GM23248 (cell line): ENCODE measurements around the gene SH3PXD2A. TPM values are rescaled to one million over a fixed set of nuclear protein-coding genes. Genes with fewer than 3 reads are reported as not detected.

Experiments
- DNase-seq: peaks from one replicate; pipeline ENCODE4 v3.0.0-alpha.2; 2015
- H2AFZ ChIP-seq: fragments of 200-600 bp; sonication (generic); 2 replicates; pipeline ENCODE4 v1.6.1; 2016; ENCODE audit warnings: antibody characterized with exemption
- H3F3A ChIP-seq: fragments of 200-600 bp; sonication (generic); 2 replicates; pipeline ENCODE4 v1.6.1; 2016; ENCODE audit warnings: mild to moderate bottlenecking, antibody characterized with exemption, mixed run types; ENCODE audit not compliant: insufficient read depth
- H3K27ac ChIP-seq: fragments of 200-600 bp; sonication (generic); 2 replicates; pipeline ENCODE4 v1.5.1; 2016; ENCODE audit warnings: mild to moderate bottlenecking
- H3K27me3 ChIP-seq: fragments of 200-600 bp; sonication (generic); replicated peaks from 2 replicates; pipeline ENCODE4 v1.6.1; 2016; ENCODE audit warnings: mild to moderate bottlenecking; ENCODE audit not compliant: insufficient read depth
- H3K36me3 ChIP-seq: fragments of 200-600 bp; sonication (generic); 2 replicates; pipeline ENCODE4 v1.6.1; 2016; ENCODE audit warnings: low read depth, mild to moderate bottlenecking
- H3K4me1 ChIP-seq: fragments of 200-600 bp; sonication (generic); 2 replicates; pipeline ENCODE4 v1.6.1; 2016; ENCODE audit warnings: mild to moderate bottlenecking; ENCODE audit not compliant: insufficient read depth
- H3K4me2 ChIP-seq: fragments of 200-600 bp; sonication (generic); one replicate; pipeline ENCODE4 v1.6.1; 2016; ENCODE audit warnings: mild to moderate bottlenecking; ENCODE audit not compliant: unreplicated experiment
- H3K4me3 ChIP-seq: fragments of 200-600 bp; sonication (generic); 2 replicates; pipeline ENCODE4 v1.5.1; 2016; ENCODE audit warnings: mild to moderate bottlenecking
- H3K79me2 ChIP-seq: fragments of 200-600 bp; sonication (generic); 2 replicates; pipeline ENCODE4 v1.6.1; 2016; ENCODE audit warnings: mild to moderate bottlenecking; ENCODE audit not compliant: insufficient read depth
- H3K9ac ChIP-seq: fragments of 200-600 bp; sonication (generic); 2 replicates; pipeline ENCODE4 v1.6.1; 2016; ENCODE audit warnings: mild to moderate bottlenecking
- H3K9me2 ChIP-seq: fragments of 200-600 bp; sonication (generic); 2 replicates; pipeline ENCODE4 v1.6.1; 2016; ENCODE audit warnings: mixed run types, mild to moderate bottlenecking, moderate library complexity; ENCODE audit not compliant: insufficient read depth
- H3K9me3 ChIP-seq: fragments of 200-600 bp; sonication (generic); one replicate; pipeline ENCODE4 v1.6.1; 2017; ENCODE audit warnings: low read depth
- H4K20me1 ChIP-seq: fragments of 200-600 bp; sonication (generic); 2 replicates; pipeline ENCODE4 v1.6.0; 2016; ENCODE audit not compliant: insufficient read depth
- EZH2 ChIP-seq: fragments of 200-600 bp; sonication (generic); IDR thresholded peaks from 2 replicates; pipeline ENCODE4 v1.6.1; 2018; ENCODE audit warnings: antibody characterized with exemption, mild to moderate bottlenecking; ENCODE audit not compliant: insufficient read depth, poor library complexity, severe bottlenecking
- EZH2phosphoT487 ChIP-seq: fragments of 200-600 bp; sonication (generic); IDR thresholded peaks from 2 replicates; pipeline ENCODE4 v1.6.1; 2018; ENCODE audit warnings: antibody characterized with exemption, moderate library complexity, mild to moderate bottlenecking, low read depth; ENCODE audit not compliant: insufficient read depth
- WGBS, 2 experiments: methylation state at CpG; one replicate each; pipeline ENCODE4 v1.1.6; 2015 to 2017; ENCODE audit warnings: low lambda C conversion rate in 2 of 2, low coverage in 1 of 2; ENCODE audit errors: missing lambda C conversion rate in 2 of 2; 5-methylcytosine and 5-hydroxymethylcytosine counted together
- in situ Hi-C: fragments of 300-500 bp; cut with MboI; formaldehyde crosslinking; loops from 2 replicates; pipeline ENCODE4 v1.15.0; 2020
- polyA plus RNA-seq: library from polyadenylated mRNA; unstranded; fragments of >200 nt; fragmentation: Nextera tagmentation; extraction: Ambion mirVana; gene quantifications from 2 replicates; pipeline ENCODE4 v1.2.1, GENCODE V29; 2016
- total RNA-seq: library from RNA; depleted of rRNA; stranded (reverse); fragments of >200 nt; shearing (Covaris generic); gene quantifications from 2 replicates; pipeline ENCODE4 v1.2.3, GENCODE V29; 2014

SH3PXD2A gene
- total and polyA plus RNA-seq, 2 experiments from 2014 or later = 34.0 to 58.0 TPM

GRCh38 chr10:103626178-103626577 is 229.2 kb downstream of the SH3PXD2A start:
- Histone ChIP-seq H3K79me2 (peaks cover 96% of the 10 kb centered on the region), H2AFZ (no peak overlapping the region), H4K20me1 (no peaks in the 10 kb centered on the region), H3K9me2 (no peaks in the 10 kb centered on the region), H3K9ac (no peak overlapping the region), H3K9me3 (no peaks in the 10 kb centered on the region), H3K4me2 (no peak overlapping the region), H3K36me3 (peaks cover 42% of the 10 kb centered on the region), H3K4me3 (no peak overlapping the region), H3K4me1 (0 out of 2 replicates have a peak, but pooled peaks cover 4% of the 10 kb centered on the region), H3K27me3 (no peaks in the 10 kb centered on the region), H3K27ac (no peak overlapping the region), H3F3A (peaks cover 11% of the 10 kb centered on the region; the same call in 1 of the 2 replicates)
- DNase-seq = no peak
- TF ChIP-seq EZH2 (no peak), EZH2phosphoT487 (no peak)
- in situ Hi-C loops = no loop called here
- WGBS, 2 experiments = 58 to 59% methylated on average over 11 of the region's 11 CpGs

- no peak overlapping the region for H3K9ac ChIP-seq
- no peaks in the 10 kb centered on the region for H3K9me2 ChIP-seq
- DNase-seq = no peak
- no peaks in the 10 kb centered on the region for H3K9me3 ChIP-seq
- H3F3A ChIP-seq = peaks cover 35% of the 10 kb centered on the region
- no peak overlapping the region for H3K4me2 ChIP-seq
- H3K36me3 ChIP-seq = peaks cover 52% of the 10 kb centered on the region
- H3K4me3 ChIP-seq = no peak overlapping the region
- TF ChIP-seq EZH2phosphoT487 = no peak
- TF ChIP-seq EZH2 = no peak
- no peaks in the 10 kb centered on the region for H3K27me3 ChIP-seq
- no peaks in the 10 kb centered on the region for H4K20me1 ChIP-seq
- WGBS, 2 experiments = 80% methylated on average over 10 to 11 of the region's 11 CpGs
- H3K79me2 ChIP-seq = peaks cover 73% of the 10 kb centered on the region
- in situ Hi-C loops = no loop called here
- H3K27ac ChIP-seq = no peak overlapping the region
- no peak overlapping the region for H2AFZ ChIP-seq
- H3K4me1 ChIP-seq = peaks cover 24% of the 10 kb centered on the region
These were observed 232.3 kb downstream of the SH3PXD2A start for GRCh38 chr10:103622935-103623574.

DNA sequence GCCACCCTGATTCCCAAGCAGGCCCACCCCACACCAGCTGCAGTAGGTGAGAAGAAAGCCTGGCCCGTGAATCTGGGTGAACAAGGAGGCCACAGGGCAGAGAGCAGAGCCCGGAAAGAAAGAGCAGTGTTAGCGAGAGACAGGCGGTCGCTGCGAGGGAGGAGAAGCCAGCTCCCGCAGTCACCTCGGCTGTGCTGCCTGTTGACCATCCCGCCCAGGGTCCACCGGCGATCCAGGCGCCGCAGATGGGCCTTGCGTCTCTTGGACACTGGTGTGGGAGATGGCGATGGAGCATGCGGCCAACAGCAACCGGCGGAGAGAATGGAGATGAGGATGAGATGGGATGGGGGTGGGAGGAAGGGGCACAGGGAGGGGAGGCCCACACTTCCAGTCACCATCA is 233.1 kb downstream of the SH3PXD2A start:
- DNase-seq = no peak
- Histone ChIP-seq H2AFZ (no peak overlapping the region), H4K20me1 (no peaks in the 10 kb centered on the region), H3K9ac (no peak overlapping the region), H3K4me2 (no peak overlapping the region), H3K27ac (no peak overlapping the region), H3F3A (peaks cover 43% of the 10 kb centered on the region), H3K4me3 (no peak overlapping the region), H3K36me3 (peaks cover 47% of the 10 kb centered on the region), H3K4me1 (peaks cover 31% of the 10 kb centered on the region), H3K27me3 (no peaks in the 10 kb centered on the region), H3K79me2 (peaks cover 66% of the 10 kb centered on the region), H3K9me2 (no peaks in the 10 kb centered on the region), H3K9me3 (no peaks in the 10 kb centered on the region)
- TF ChIP-seq EZH2phosphoT487 (no peak), EZH2 (no peak)
- in situ Hi-C loops = no loop called here
- WGBS, 2 experiments = 91 to 95% methylated on average over 13 to 18 of the region's 18 CpGs

- Histone ChIP-seq H3K27ac (0 out of 2 replicates have a peak overlapping the region, but pooled peaks have one; percentile 38), H3K36me3 (peaks cover 46% of the 10 kb centered on the region), H3K9me2 (no peaks in the 10 kb centered on the region), H3K9me3 (no peaks in the 10 kb centered on the region), H3K9ac (no peak overlapping the region), H3K79me2 (peaks cover 60% of the 10 kb centered on the region), H2AFZ (no peak overlapping the region), H3K4me3 (no peak overlapping the region), H3F3A (peaks cover 46% of the 10 kb centered on the region), H3K27me3 (no peaks in the 10 kb centered on the region), H4K20me1 (no peaks in the 10 kb centered on the region), H3K4me2 (no peak overlapping the region), H3K4me1 (peaks cover 35% of the 10 kb centered on the region)
- no peak for DNase-seq
- WGBS, 2 experiments = 65 to 82% methylated on average over 4 of the region's 4 CpGs
- in situ Hi-C loops = no loop called here
- TF ChIP-seq EZH2 (no peak), EZH2phosphoT487 (no peak)
These were observed 233.6 kb downstream of the SH3PXD2A start for GRCh38 chr10:103621783-103622125.
